GM19193 (cell line): ENCODE measurements around the gene RIPOR2.
A peak's percentile ranks its signal among the peaks of the same experiment; 100 is the strongest.

ENCODE experiments used
- POLR2A ChIP-seq: IDR thresholded peaks from 4 replicates; pipeline ENCODE4 v1.6.1; 2011; ENCODE audit not compliant: insufficient read depth, insufficient read length; ENCODE audit errors: extremely low read depth

Gene RIPOR2

DNA sequence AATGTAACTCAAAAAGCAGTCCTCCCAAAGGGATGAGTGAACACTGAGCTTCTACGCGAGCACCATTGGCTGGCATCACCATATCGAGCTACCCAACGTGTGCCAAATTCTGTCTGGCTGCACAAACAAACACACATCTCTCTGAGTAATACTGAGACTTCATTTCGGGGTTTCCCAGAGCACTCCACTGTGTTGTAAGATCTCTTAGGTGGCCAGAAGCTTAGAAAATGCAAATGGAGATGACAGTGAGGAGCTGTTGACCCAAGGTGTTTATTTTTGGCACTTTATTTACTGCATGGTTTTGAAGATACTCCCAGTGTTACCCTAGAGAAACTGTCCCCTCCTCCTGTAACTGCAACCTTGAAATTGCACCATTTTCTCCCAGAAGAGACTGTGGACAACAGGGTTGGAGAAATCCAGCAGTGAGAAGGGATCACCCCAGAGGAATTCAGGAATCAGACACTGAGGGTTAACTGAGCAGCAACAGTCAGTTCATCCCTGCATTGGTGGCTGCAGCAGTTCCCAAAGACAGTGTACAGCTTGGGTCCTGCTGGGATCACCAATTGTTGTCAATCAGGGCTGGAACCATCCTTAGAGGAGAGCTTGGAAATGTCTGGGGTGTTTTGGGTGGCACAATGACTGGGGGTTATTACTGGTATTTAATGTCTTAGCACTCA lies 1.0 kb upstream of the RIPOR2 start:
- peak; percentile 35 for TF ChIP-seq POLR2A

DNA sequence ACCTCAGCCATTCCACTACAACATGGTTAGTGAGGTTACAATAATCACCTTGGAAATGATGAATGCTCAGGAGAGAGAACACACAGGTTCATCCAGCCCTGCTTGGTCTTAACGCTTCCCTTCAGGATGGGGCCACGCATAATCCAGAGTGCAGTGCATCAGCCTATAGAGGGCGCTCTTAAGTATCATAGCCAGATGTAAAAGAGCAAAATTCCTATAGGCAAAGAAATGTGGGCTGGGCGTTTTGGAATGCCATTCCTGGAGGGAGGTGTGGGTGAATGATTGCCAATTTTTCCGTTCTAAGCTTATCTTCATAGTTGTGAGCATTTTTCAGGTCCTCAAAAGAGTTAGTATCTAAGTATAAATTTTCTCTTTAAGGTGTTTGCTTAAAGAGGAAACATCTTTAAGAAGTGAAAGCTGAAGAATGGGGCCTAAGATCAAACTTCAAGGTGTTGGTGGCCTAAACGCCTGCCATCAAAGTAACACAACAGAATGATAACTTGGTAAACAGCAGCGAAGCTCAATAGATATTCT lies 1.8 kb downstream of the RIPOR2 start:
- TF ChIP-seq POLR2A = no peak

DNA sequence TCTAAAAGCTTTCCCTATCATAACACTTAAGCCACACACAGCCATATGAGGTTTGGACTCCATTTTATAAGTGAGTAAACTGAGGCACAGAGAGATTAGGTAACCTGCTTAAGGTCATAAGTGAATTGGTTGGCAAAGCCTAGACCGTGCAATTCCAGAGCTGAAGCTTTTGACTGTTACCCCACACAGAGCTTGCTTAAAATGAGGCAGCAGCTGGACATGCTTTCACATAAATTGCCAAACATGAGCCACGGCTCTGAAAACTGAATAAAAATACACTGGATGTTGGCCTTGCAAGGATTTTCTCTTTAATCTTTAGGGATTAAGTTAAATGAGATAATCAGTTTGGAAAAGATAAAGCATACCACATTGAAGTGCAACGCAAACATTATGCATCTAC lies 2.5 kb downstream of the RIPOR2 start:
- no peak for TF ChIP-seq POLR2A

DNA sequence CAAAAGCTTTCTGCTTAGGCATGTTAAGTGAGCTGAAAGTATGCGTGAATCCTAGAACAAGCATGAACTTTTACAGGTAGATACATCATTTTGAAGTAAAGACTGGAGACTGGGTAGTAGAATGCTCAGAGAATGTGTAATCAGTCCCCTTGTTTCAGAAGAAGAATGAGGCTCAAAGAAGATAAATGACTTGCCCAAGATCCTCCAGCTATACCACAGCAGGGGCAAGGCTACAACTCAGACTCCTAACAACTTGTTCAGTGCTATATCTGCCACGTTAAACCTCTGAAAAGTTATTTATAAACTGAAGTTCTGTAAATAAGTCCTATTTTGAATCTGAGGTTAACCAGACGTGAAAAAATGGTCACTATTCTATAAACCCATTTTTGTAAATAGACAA lies 2.9 kb downstream of the RIPOR2 start:
- TF ChIP-seq POLR2A = no peak

- TF ChIP-seq POLR2A = no peak
Observed at GRCh38 chr6:24931718-24932691, 3.8 kb downstream of the RIPOR2 start.

DNA sequence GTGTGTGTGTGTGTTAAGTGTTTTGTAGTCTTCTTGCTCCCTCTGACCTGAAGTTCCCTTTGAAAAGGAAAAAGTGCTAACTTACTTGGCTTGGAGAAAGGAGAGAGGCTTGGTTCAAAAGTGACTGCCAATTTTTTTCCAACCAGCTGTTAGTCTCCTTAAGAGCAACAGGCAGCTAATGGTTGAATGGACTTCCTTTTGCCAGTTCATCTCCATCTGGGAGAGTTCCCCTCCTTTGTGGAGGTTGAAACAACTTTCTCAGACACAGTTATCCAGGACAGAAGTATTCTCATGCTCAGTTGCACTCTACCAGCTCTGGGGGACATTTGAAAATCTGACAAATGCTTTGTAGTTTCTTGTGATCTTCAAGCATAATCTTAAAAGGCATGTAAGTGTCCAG lies 4.5 kb downstream of the RIPOR2 start:
- no peak for TF ChIP-seq POLR2A

GRCh38 chr6:24930431-24930871 lies 5.3 kb downstream of the RIPOR2 start:
- TF ChIP-seq POLR2A = no peak

DNA sequence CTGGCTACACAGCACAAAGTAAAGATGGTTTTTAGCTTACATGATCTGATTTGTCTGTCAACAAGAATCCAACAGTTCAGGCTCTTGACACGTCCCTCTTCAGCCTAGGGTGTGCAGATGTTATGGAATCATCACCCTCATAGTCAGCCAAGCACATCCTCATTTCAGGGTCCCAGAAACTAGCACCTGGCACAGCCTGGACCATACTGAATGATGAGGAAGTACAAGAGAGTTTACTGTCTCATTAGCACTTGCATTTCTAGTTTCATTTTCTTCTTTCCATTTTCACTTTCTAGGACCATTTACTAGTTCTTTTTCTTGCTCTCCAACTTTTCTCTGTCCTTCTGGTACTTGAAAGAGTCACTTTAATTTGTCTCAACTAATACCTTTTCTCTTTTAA lies 6.5 kb downstream of the RIPOR2 start:
- TF ChIP-seq POLR2A = no peak

DNA sequence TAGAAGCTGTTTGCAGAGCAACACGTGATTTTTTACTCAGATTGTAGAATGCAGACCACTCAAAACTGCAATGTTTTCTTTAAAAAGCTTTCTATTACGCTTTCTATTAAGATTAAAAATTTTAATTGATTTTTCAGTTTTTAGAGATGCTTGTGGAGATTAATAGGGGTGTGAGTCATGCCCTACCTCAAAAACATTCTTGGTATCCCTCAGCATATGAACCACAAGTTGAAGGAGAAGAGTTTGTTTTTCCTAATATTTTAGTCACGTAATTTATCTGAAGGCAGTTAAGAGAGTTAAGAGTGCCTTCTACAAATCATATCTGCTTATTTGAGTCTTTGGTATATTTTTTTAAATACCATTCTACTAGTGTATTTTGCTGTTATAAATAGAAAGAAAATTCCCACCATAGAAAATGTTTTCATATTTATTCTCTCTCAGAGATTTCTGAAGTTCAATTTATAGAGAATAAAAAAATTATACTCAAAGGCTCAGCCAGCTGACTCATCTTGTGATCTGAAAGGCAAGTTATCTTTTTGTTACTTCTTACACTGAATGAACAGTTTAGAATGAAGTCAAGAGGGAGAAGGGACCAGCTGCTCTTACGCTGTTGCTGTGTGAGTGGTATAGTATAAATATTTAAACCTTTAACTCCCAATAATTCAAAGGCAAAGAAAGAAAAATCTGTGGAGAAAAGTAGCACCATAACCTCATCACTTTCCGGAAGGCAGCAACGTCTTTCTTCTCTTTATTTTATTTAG lies 7.6 kb downstream of the RIPOR2 start:
- no peak for TF ChIP-seq POLR2A

DNA sequence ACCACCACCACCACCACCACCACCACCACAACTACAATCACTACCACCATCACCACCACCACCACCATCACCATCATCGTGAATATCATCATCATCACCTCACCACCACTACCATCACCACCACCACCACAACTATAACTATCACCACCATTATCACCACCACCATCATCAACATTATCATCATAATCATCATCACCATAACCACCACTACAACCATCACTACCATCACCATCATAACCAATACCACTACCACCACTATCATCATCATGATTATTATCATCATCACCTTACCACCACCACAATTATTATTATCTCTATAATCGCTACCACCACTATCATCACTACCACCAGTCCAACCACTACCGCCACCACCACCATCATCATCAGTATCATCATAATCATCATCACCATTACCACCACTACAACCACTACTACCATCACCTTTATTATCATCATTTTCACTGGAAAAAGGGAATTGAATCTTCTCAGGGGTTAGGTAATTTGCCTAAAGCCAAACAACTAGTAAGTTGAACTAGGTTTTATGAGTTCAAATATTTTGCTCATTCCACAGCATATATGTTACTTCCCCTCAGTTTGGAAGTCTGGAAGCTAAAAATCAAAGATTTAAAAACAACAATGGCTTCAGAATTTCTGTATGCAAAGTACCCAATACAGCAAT lies 8.3 kb downstream of the RIPOR2 start:
- no peak for TF ChIP-seq POLR2A

GRCh38 chr6:24926192-24926591 lies 9.6 kb downstream of the RIPOR2 start:
- TF ChIP-seq POLR2A = no peak

DNA sequence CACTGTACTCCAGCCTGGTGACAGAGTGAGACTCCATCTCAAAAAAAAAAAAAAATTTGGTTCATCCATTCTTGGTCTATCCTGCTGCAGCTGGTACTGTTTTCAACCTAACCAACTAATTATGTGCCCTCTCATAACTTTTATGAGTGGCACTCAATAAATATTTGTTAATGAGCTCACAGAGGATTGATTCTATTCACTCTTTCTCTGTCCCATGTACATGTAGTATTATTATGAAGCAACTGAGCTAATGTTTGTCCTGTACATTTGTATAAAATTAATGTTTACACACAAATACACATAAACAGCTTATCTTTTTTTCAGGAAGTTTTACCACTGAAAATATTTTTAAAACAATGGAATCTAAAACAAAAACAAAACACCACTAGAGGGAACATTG lies 10.1 kb downstream of the RIPOR2 start:
- no peak for TF ChIP-seq POLR2A

DNA sequence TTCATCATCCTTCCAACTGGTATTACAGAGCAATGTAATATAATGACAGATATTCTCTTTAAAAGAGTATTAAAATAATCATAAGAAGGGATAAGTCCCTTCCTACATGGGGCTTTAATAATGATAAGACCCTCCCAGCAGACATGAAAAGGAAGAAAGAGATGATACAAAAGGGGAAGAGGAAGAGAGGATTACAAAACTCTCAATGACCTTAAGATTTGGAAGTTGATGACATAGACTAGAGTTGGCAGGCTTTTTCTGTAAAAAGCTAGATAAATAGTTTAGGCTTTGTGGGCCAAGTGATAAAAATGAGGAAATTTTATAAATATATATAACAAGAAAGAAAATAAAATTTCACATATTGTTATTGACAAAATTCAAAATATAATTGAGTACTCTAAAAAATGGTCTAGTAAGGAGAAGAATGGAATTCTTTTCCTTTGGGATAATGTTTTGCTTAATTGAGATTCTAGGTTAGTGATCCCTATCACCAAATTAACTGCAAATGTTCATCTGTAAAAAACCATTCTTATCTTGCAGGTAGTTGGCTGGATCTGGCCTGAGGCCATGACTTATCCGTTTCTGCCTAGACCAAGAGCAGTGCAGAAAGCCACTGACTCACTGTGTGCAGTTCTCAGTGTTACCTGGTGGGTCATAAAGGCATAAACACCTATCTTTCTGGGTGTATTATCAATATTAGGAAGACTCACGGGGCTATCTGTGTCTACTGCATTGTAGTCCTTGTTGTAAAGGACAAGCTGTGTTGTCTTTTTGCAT lies 11.0 kb downstream of the RIPOR2 start:
- no peak for TF ChIP-seq POLR2A
